Neural progenitor cell (in vitro differentiated cells): ENCODE results near the gene STMND1. TPM values are rescaled to one million over a fixed set of nuclear protein-coding genes. Genes with fewer than 3 reads are reported as not detected.

Experiments
- DNase-seq: peaks from one replicate; pipeline ENCODE4 v3.0.0-alpha.2; 2016; ENCODE audit warnings: low spot score
- H2AFZ ChIP-seq: fragments of 200-600 bp; sonication (generic); replicated peaks from 2 replicates; pipeline ENCODE4 v1.6.1; 2016; ENCODE audit warnings: antibody characterized with exemption
- H3F3A ChIP-seq: fragments of 200-600 bp; sonication (generic); 2 replicates; pipeline ENCODE4 v1.6.1; 2016; ENCODE audit warnings: antibody characterized with exemption, low read depth
- H3K27ac ChIP-seq: fragments of 200-600 bp; sonication (generic); 2 replicates; pipeline ENCODE4 v1.5.1; 2016; ENCODE audit warnings: mild to moderate bottlenecking
- H3K27me3 ChIP-seq: fragments of 200-600 bp; sonication (generic); 2 replicates; pipeline ENCODE4 v1.6.1; 2016; ENCODE audit warnings: mild to moderate bottlenecking, moderate library complexity
- H3K36me3 ChIP-seq: fragments of 200-600 bp; sonication (generic); 2 replicates; pipeline ENCODE4 v1.5.1; 2016
- H3K4me1 ChIP-seq: fragments of 200-600 bp; sonication (generic); 2 replicates; pipeline ENCODE4 v1.6.1; 2016; ENCODE audit warnings: mixed run types
- H3K4me2 ChIP-seq: fragments of 200-600 bp; sonication (generic); 2 replicates; pipeline ENCODE4 v1.6.1; 2016
- H3K4me3 ChIP-seq: fragments of 200-600 bp; sonication (generic); 2 replicates; pipeline ENCODE4 v1.5.1; 2016
- H3K79me2 ChIP-seq: fragments of 200-600 bp; sonication (generic); 2 replicates; pipeline ENCODE4 v1.6.1; 2016; ENCODE audit warnings: low read depth
- H3K9ac ChIP-seq: fragments of 200-600 bp; sonication (generic); 2 replicates; pipeline ENCODE4 v1.6.1; 2016
- H3K9me3 ChIP-seq: fragments of 200-600 bp; sonication (generic); 2 replicates; pipeline ENCODE4 v1.5.1; 2016; ENCODE audit warnings: low read depth
- H4K20me1 ChIP-seq: fragments of 200-600 bp; sonication (generic); 2 replicates; pipeline ENCODE4 v1.6.1; 2016; ENCODE audit warnings: low read depth
- H3K27ac Mint-ChIP-seq: 3 replicates; pipeline ENCODE4 v1.8.0; 2021; ENCODE audit warnings: mixed read lengths
- H3K27me3 Mint-ChIP-seq: 2 replicates; pipeline ENCODE4 v1.8.0; 2022; ENCODE audit warnings: low read depth, mild to moderate bottlenecking, inconsistent platforms, moderate library complexity, mixed read lengths; ENCODE audit not compliant: insufficient read depth
- H3K36me3 Mint-ChIP-seq: 3 replicates; pipeline ENCODE4 v1.8.0; 2021; ENCODE audit warnings: mixed read lengths
- H3K4me1 Mint-ChIP-seq: 3 replicates; pipeline ENCODE4 v1.8.0; 2021; ENCODE audit warnings: mixed read lengths
- H3K4me3 Mint-ChIP-seq: 3 replicates; pipeline ENCODE4 v1.8.0; 2021; ENCODE audit warnings: mild to moderate bottlenecking, moderate library complexity, mixed read lengths
- H3K9me3 Mint-ChIP-seq: 3 replicates; pipeline ENCODE4 v1.8.0; 2020; ENCODE audit warnings: mixed read lengths
- EZH2 ChIP-seq: fragments of 200-600 bp; sonication (generic); IDR thresholded peaks from 2 replicates; pipeline ENCODE4 v1.6.1; 2017; ENCODE audit warnings: antibody characterized with exemption, mild to moderate bottlenecking, moderate library complexity
- EZH2phosphoT487 ChIP-seq: fragments of 200-600 bp; sonication (generic); IDR thresholded peaks from 2 replicates; pipeline ENCODE4 v1.6.1; 2017; ENCODE audit warnings: antibody characterized with exemption
- total RNA-seq: library from RNA; depleted of rRNA; stranded (reverse); fragments of >200 nt; gene quantifications from 2 replicates; pipeline ENCODE4 v1.2.3, GENCODE V29; 2015; ENCODE audit warnings: low replicate concordance
- TF ChIP-seq, protein P1 (sequence below): fragments of 200-600 bp; sonication (generic); IDR thresholded peaks from 2 replicates; pipeline ENCODE4 v1.5.1; 2017; ENCODE audit warnings: antibody characterized with exemption, mild to moderate bottlenecking

The STMND1 gene
- total RNA-seq, 1 donor from 2014 or later, result not detected

DNA sequence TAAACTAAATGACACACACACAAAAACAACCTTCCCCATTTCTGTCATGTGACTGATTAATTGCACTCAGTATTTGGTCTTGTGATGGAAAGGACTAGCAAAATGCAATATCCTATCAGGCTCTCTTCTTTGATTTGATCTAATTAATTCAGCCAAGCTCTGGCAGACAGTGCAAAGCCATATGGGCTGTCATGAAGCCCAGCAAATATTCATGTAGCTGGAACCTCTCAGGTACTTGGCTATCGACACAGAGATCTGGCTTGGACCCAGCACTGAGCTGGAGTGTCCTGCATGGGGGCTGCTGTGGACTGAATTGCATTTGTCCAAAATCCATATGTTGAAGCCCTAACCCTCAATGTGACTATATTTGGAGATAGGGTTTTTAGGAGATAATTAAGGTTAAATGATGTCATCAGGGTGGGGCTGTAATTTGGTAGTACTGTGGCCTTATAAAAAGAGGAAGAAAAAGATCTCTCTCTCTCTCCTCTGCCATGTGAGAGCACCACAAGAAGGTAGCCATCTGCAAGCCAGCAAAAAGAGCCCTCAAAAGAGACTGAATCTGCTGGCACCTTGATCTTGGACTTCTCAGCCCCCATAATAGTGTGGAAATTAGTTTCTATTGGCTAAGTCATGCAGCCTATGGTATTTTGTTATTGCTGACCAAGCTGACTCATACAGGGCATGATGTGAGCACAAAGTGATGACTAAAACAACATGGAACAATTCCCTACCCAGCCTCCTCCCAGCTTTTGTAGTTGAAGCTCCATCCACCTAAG is 77.1 kb downstream of the STMND1 start:
- no peak for TF ChIP-seq EZH2phosphoT487
- no peak for TF ChIP-seq EZH2
- TF ChIP-seq, protein P1, sequence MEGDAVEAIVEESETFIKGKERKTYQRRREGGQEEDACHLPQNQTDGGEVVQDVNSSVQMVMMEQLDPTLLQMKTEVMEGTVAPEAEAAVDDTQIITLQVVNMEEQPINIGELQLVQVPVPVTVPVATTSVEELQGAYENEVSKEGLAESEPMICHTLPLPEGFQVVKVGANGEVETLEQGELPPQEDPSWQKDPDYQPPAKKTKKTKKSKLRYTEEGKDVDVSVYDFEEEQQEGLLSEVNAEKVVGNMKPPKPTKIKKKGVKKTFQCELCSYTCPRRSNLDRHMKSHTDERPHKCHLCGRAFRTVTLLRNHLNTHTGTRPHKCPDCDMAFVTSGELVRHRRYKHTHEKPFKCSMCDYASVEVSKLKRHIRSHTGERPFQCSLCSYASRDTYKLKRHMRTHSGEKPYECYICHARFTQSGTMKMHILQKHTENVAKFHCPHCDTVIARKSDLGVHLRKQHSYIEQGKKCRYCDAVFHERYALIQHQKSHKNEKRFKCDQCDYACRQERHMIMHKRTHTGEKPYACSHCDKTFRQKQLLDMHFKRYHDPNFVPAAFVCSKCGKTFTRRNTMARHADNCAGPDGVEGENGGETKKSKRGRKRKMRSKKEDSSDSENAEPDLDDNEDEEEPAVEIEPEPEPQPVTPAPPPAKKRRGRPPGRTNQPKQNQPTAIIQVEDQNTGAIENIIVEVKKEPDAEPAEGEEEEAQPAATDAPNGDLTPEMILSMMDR, result no peak
- H3K4me3 Mint-ChIP-seq, result no peak overlapping the region
- H3K4me3 ChIP-seq, result no peak overlapping the region
- H3K9me3 ChIP-seq, result no peaks in the 10 kb centered on the region
- H3K79me2 ChIP-seq, result no peaks in the 10 kb centered on the region
- H3K9me3 Mint-ChIP-seq, result peaks cover 7% of the 10 kb centered on the region
- H3K9ac ChIP-seq, result no peak overlapping the region
- H3K36me3 Mint-ChIP-seq, result peaks cover 2% of the 10 kb centered on the region
- H3K27ac Mint-ChIP-seq, result no peak overlapping the region
- H4K20me1 ChIP-seq, result no peaks in the 10 kb centered on the region
- no peak overlapping the region for H3K4me2 ChIP-seq
- H3K36me3 ChIP-seq, result no peaks in the 10 kb centered on the region
- peaks cover 11% of the 10 kb centered on the region for H3K4me1 ChIP-seq
- H2AFZ ChIP-seq, result peak overlapping the region; percentile 95
- DNase-seq, result no peak
- H3K27ac ChIP-seq, result no peak overlapping the region
- no peaks in the 10 kb centered on the region for H3F3A ChIP-seq
- H3K4me1 Mint-ChIP-seq, result no peaks in the 10 kb centered on the region
- peaks cover 6% of the 10 kb centered on the region for H3K27me3 Mint-ChIP-seq
- no peaks in the 10 kb centered on the region for H3K27me3 ChIP-seq

DNA sequence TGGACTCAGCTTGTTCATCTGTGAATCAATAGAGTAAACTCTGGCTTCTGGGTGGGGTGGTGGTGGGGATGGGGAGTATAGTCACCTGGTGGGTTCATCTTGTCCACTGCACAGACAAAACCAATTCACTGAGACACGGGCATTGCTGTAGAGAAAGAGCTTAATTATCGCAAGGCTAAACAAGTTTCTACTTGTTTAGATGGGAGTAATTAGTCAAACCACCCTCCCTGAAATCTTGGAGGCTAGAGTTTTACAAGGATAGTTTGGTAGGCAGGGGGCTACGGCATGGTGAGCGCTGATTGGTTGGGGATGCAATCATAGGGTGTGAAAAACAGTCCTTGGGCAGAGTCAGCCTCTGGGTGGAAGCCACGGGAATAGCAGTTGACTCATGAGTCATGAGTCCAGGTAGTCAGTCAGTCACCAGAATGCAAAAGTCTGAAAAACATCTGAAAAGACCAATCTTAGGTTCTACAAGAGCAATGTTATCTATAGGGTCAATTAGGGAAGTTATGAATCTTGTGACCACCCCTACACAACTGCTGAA is 77.8 kb downstream of the STMND1 start:
- Histone ChIP-seq H3K36me3 (no peaks in the 10 kb centered on the region), H3K4me2 (no peak overlapping the region), H3K27ac (no peak overlapping the region)

More for the DNA sequence above, 77.8 kb downstream of the STMND1 start:
- H3K4me3 ChIP-seq, result no peak overlapping the region
- DNase-seq, result no peak
- no peaks in the 10 kb centered on the region for H3K27me3 ChIP-seq
- TF ChIP-seq EZH2, result no peak
- no peak for TF ChIP-seq EZH2phosphoT487
- TF ChIP-seq, protein P1, result no peak
- H2AFZ ChIP-seq, result no peak overlapping the region
- H4K20me1 ChIP-seq, result no peaks in the 10 kb centered on the region
- Mint-ChIP-seq H3K27me3 (peaks cover 6% of the 10 kb centered on the region), H3K9me3 (peaks cover 7% of the 10 kb centered on the region), H3K4me3 (no peak overlapping the region), H3K27ac (no peak overlapping the region), H3K36me3 (peaks cover 2% of the 10 kb centered on the region), H3K4me1 (no peaks in the 10 kb centered on the region)
- H3K9ac ChIP-seq, result no peak overlapping the region
- H3K4me1 ChIP-seq, result peaks cover 11% of the 10 kb centered on the region
- H3F3A ChIP-seq, result no peaks in the 10 kb centered on the region
- H3K9me3 ChIP-seq, result no peaks in the 10 kb centered on the region
- H3K79me2 ChIP-seq, result no peaks in the 10 kb centered on the region

Other genes starting within 250 kb of the STMND1 start
- gene RBM24, start 179.3 kb downstream of the STMND1 start, total RNA-seq, result 17.3 and 27.6 TPM in 2 replicates